SK-N-SH treated with all-trans-retinoic acid at 6 μM for 48 hours (cell line): ENCODE measurements around the gene GOLT1A.

ENCODE experiments used
- ATAC-seq: fragments of 200-7000 bp; cut with Tn5 transposase; 3 replicates; pipeline ENCODE4 v1.9.1; 2020; ENCODE audit warnings: mild to moderate bottlenecking, moderate library complexity
- ARNTL ChIP-seq: fragments of 450-650 bp; formaldehyde crosslinking; IDR thresholded peaks from 2 replicates; pipeline ENCODE4 v1.5.0; 2020; ENCODE audit warnings: low read depth, mild to moderate bottlenecking, moderate library complexity, borderline replicate concordance
- BACH2 ChIP-seq: fragments of 250-450 bp; sonication (Bioruptor Pico); IDR thresholded peaks from 2 replicates; pipeline ENCODE4 v1.9.0; 2021; ENCODE audit warnings: mild to moderate bottlenecking, borderline replicate concordance
- CSDC2 ChIP-seq: fragments of 250-450 bp; sonication (Bioruptor Pico); IDR thresholded peaks from 2 replicates; pipeline ENCODE4 v1.5.0; 2020; ENCODE audit warnings: mild to moderate bottlenecking, moderate library complexity
- ESRRG ChIP-seq: fragments of 250-450 bp; sonication (Bioruptor Pico); IDR thresholded peaks from 2 replicates; pipeline ENCODE4 v1.6.1; 2021; ENCODE audit warnings: mild to moderate bottlenecking
- GLIS3 ChIP-seq: fragments of 250-450 bp; sonication (Bioruptor Pico); IDR thresholded peaks from 2 replicates; pipeline ENCODE4 v1.5.0; 2020; ENCODE audit warnings: mild to moderate bottlenecking, moderate library complexity
- ISL1 ChIP-seq: fragments of 250-450 bp; sonication (Bioruptor Pico); IDR thresholded peaks from 2 replicates; pipeline ENCODE4 v2.1.2; 2022; ENCODE audit warnings: mild to moderate bottlenecking, moderate library complexity
- OSR1 ChIP-seq: fragments of 250-450 bp; sonication (Bioruptor Pico); IDR thresholded peaks from 2 replicates; pipeline ENCODE4 v1.8.0; 2022; ENCODE audit warnings: moderate library complexity, mild to moderate bottlenecking, inconsistent platforms
- PATZ1 ChIP-seq: fragments of 250-450 bp; sonication (Bioruptor Pico); IDR thresholded peaks from 2 replicates; pipeline ENCODE4 v1.8.0; 2020; ENCODE audit warnings: mild to moderate bottlenecking, moderate library complexity, borderline replicate concordance
- PPARA ChIP-seq: fragments of 250-450 bp; sonication (Bioruptor Pico); IDR thresholded peaks from 2 replicates; pipeline ENCODE4 v1.5.0; 2020; ENCODE audit warnings: mild to moderate bottlenecking, borderline replicate concordance
- RARB ChIP-seq: fragments of 250-450 bp; sonication (Bioruptor Pico); IDR thresholded peaks from 2 replicates; pipeline ENCODE4 v1.8.0; 2021; ENCODE audit warnings: mild to moderate bottlenecking, moderate library complexity
- TCF4 ChIP-seq: fragments of 250-450 bp; sonication (Bioruptor Pico); IDR thresholded peaks from 2 replicates; pipeline ENCODE4 v1.8.0; 2021; ENCODE audit warnings: mild to moderate bottlenecking, moderate library complexity, borderline replicate concordance
- TOX ChIP-seq: fragments of 250-450 bp; sonication (Bioruptor Pico); IDR thresholded peaks from 2 replicates; pipeline ENCODE4 v1.8.0; 2021; ENCODE audit warnings: mild to moderate bottlenecking, moderate library complexity, borderline replicate concordance
- TSHZ2 ChIP-seq: fragments of 250-450 bp; sonication (Bioruptor Pico); IDR thresholded peaks from 2 replicates; pipeline ENCODE4 v1.5.0; 2020; ENCODE audit warnings: mild to moderate bottlenecking, moderate library complexity
- ZC3H10 ChIP-seq: fragments of 250-450 bp; sonication (Bioruptor Pico); IDR thresholded peaks from 2 replicates; pipeline ENCODE4 v1.5.1; 2021; ENCODE audit warnings: mild to moderate bottlenecking, moderate library complexity
- ZFP3 ChIP-seq: fragments of 250-450 bp; sonication (Bioruptor Pico); IDR thresholded peaks from 2 replicates; pipeline ENCODE4 v1.5.0; 2020; ENCODE audit warnings: mild to moderate bottlenecking, moderate library complexity
- ZFP30 ChIP-seq: fragments of 450-650 bp; formaldehyde crosslinking; IDR thresholded peaks from 2 replicates; pipeline ENCODE4 v1.5.0; 2022; ENCODE audit warnings: mild to moderate bottlenecking, moderate library complexity
- ZNF565 ChIP-seq: fragments of 450-650 bp; formaldehyde crosslinking; conservative IDR thresholded peaks from 2 replicates; pipeline ENCODE4 v1.5.0; 2020; ENCODE audit warnings: low read depth, mild to moderate bottlenecking, moderate library complexity
- ZNF70 ChIP-seq: fragments of 450-650 bp; formaldehyde crosslinking; IDR thresholded peaks from 2 replicates; pipeline ENCODE4 v1.5.0; 2020; ENCODE audit warnings: mild to moderate bottlenecking, moderate library complexity
- ZNF8 ChIP-seq: fragments of 450-650 bp; formaldehyde crosslinking; IDR thresholded peaks from 2 replicates; pipeline ENCODE4 v1.5.0; 2020; ENCODE audit warnings: mild to moderate bottlenecking, moderate library complexity
- TF ChIP-seq, protein P1 (sequence below): fragments of 250-450 bp; sonication (Bioruptor Pico); IDR thresholded peaks from 2 replicates; pipeline ENCODE4 v1.5.1; 2020; ENCODE audit warnings: low read depth, mild to moderate bottlenecking, moderate library complexity
- TF ChIP-seq, protein P2 (sequence below): fragments of 250-450 bp; sonication (Bioruptor Pico); IDR thresholded peaks from 2 replicates; pipeline ENCODE4 v1.8.0; 2021; ENCODE audit warnings: low read depth, mild to moderate bottlenecking, moderate library complexity, borderline replicate concordance

Gene GOLT1A

DNA sequence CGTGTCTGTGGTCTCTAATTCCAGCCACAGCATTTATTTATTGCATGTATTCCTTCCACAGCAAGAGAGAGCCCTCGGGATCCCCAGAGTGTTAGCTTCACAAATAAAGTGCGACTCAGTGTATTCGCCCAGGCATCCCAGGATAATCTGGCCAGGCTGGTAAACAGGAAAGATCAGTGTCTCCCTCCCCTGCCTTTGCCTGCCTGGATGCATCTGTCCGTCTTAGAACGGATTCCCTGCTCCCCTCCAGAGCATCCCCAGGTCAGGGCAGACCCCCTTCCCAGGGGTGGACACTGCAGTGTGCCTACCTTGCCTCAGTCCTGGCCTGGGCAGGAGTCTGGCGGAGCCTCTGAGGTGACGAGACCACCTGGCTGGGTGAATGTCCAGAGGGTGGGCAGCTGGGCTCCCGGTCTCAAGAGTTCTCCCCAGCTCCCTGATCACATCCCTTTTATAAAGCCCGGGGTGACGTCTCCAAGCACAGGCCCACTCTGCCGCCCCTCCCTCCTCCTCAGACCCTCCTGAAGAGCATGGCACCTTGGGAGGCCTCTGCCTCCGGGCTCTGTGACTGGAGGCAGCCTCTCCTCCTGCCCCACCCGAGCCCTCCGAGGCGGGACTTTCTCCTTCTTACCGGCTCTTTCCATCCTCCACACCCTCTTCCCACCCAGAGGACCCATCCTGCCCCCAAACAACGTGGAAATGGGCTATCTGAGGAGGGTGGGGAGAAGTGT lies 17.6 kb downstream of the GOLT1A start, which contains the start of gene KISS1:
Gene KISS1 (minus strand): TSS at position 424 of the 728 bp plus-strand sequence. CDS start 3,615 bp downstream, outside the sequence.
- no peak for ATAC-seq
- no peak for TF ChIP-seq ZC3H10 (CRISPR knock-in tag)
- TF ChIP-seq CSDC2 (CRISPR knock-in tag) = no peak
- TF ChIP-seq, protein P1, sequence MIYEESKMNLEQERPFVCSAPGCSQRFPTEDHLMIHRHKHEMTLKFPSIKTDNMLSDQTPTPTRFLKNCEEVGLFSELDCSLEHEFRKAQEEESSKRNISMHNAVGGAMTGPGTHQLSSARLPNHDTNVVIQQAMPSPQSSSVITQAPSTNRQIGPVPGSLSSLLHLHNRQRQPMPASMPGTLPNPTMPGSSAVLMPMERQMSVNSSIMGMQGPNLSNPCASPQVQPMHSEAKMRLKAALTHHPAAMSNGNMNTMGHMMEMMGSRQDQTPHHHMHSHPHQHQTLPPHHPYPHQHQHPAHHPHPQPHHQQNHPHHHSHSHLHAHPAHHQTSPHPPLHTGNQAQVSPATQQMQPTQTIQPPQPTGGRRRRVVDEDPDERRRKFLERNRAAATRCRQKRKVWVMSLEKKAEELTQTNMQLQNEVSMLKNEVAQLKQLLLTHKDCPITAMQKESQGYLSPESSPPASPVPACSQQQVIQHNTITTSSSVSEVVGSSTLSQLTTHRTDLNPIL = no peak
- TF ChIP-seq, protein P2, sequence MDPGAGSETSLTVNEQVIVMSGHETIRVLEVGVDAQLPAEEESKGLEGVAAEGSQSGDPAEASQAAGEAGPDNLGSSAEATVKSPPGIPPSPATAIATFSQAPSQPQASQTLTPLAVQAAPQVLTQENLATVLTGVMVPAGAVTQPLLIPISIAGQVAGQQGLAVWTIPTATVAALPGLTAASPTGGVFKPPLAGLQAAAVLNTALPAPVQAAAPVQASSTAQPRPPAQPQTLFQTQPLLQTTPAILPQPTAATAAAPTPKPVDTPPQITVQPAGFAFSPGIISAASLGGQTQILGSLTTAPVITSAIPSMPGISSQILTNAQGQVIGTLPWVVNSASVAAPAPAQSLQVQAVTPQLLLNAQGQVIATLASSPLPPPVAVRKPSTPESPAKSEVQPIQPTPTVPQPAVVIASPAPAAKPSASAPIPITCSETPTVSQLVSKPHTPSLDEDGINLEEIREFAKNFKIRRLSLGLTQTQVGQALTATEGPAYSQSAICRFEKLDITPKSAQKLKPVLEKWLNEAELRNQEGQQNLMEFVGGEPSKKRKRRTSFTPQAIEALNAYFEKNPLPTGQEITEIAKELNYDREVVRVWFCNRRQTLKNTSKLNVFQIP (CRISPR knock-in tag) = no peak
- TF ChIP-seq ISL1 (CRISPR knock-in tag) = no peak
- no peak for TF ChIP-seq PATZ1 (CRISPR knock-in tag)
- TF ChIP-seq ZNF70 (CRISPR knock-in tag) = no peak
- TF ChIP-seq TOX (CRISPR knock-in tag) = no peak
- TF ChIP-seq ARNTL (CRISPR knock-in tag) = no peak
- TF ChIP-seq PPARA (CRISPR knock-in tag) = no peak
- TF ChIP-seq OSR1 = no peak
- no peak for TF ChIP-seq ZFP30 (CRISPR knock-in tag)
- TF ChIP-seq GLIS3 = no peak
- TF ChIP-seq TCF4 = no peak
- no peak for TF ChIP-seq ZNF565

- no peak for ATAC-seq
- no peak for TF ChIP-seq TCF4
- no peak for TF ChIP-seq ZNF70 (CRISPR knock-in tag)
- TF ChIP-seq ZFP3 (CRISPR knock-in tag) = no peak
- TF ChIP-seq OSR1 = no peak
- TF ChIP-seq, protein P1 = no peak
- no peak for TF ChIP-seq PATZ1 (CRISPR knock-in tag)
- TF ChIP-seq ZNF8 (CRISPR knock-in tag) = no peak
- no peak for TF ChIP-seq ZFP30 (CRISPR knock-in tag)
- TF ChIP-seq ARNTL (CRISPR knock-in tag) = no peak
- no peak for TF ChIP-seq GLIS3
- TF ChIP-seq PPARA (CRISPR knock-in tag) = no peak
- TF ChIP-seq ESRRG (CRISPR knock-in tag) = no peak
These were observed 19.0 kb downstream of the GOLT1A start for GRCh38 chr1:204194771-204195170.

GRCh38 chr1:204194080-204194479 lies 19.7 kb downstream of the GOLT1A start:
- no peak for ATAC-seq
- no peak for TF ChIP-seq TOX (CRISPR knock-in tag)
- TF ChIP-seq ZNF8 (CRISPR knock-in tag) = no peak
- TF ChIP-seq TCF4 = no peak
- no peak for TF ChIP-seq GLIS3
- TF ChIP-seq, protein P1 = no peak
- no peak for TF ChIP-seq BACH2 (CRISPR knock-in tag)
- no peak for TF ChIP-seq PATZ1 (CRISPR knock-in tag)
- TF ChIP-seq OSR1 = no peak
- no peak for TF ChIP-seq CSDC2 (CRISPR knock-in tag)
- no peak for TF ChIP-seq ESRRG (CRISPR knock-in tag)
- no peak for TF ChIP-seq ZC3H10 (CRISPR knock-in tag)
- TF ChIP-seq RARB (CRISPR knock-in tag) = no peak
- TF ChIP-seq TSHZ2 = no peak
